Measurements from ENCODE around the gene CUTC.
A peak's percentile ranks its signal among the peaks of the same experiment; 100 is the strongest.
"Not testable (repeated sequence)": the region's sequence is repeated elsewhere in the genome, so short reads cannot be mapped to it uniquely, and the experiment has no call there.

The CUTC gene

GRCh38 chr10:99743841-99744240 is 11.8 kb downstream of the CUTC start:
- DNase-seq, result no peak

GRCh38 chr10:99746166-99746565 is 14.1 kb downstream of the CUTC start:
- not testable (repeated sequence) for DNase-seq

- DNase-seq, result no peak
Observed at GRCh38 chr10:99748823-99749451, 16.9 kb downstream of the CUTC start.

- DNase-seq, result no peak
Observed at GRCh38 chr10:99750641-99751040, 18.6 kb downstream of the CUTC start.

GRCh38 chr10:99754670-99755069 is 22.6 kb downstream of the CUTC start:
- no peak for DNase-seq

GRCh38 chr10:99756159-99756558 is 24.1 kb downstream of the CUTC start:
- DNase-seq, result no peak

- DNase-seq, result no peak
Observed at GRCh38 chr10:99758211-99758891, 26.3 kb downstream of the CUTC start.

GRCh38 chr10:99760321-99760720 is 28.3 kb downstream of the CUTC start:
- DNase-seq, result no peak

GRCh38 chr10:99761365-99761764 is 29.3 kb downstream of the CUTC start:
- DNase-seq, result no peak

GRCh38 chr10:99765672-99766301 is 33.8 kb downstream of the CUTC start:
- no peak for DNase-seq

- DNase-seq, result no peak
Observed at GRCh38 chr10:99766302-99766681, 34.3 kb downstream of the CUTC start.

- no peak for DNase-seq
Observed at GRCh38 chr10:99767901-99768300, 35.9 kb downstream of the CUTC start.

- no peak for DNase-seq
Observed at GRCh38 chr10:99768556-99768955, 36.5 kb downstream of the CUTC start.

GRCh38 chr10:99769706-99770105 is 37.7 kb downstream of the CUTC start:
- DNase-seq, result no peak

- DNase-seq, result no peak
Observed at GRCh38 chr10:99770408-99771045, 38.5 kb downstream of the CUTC start.

- no peak for DNase-seq
Observed at GRCh38 chr10:99775850-99776249, 43.8 kb downstream of the CUTC start.

- peak in 1 of 2 experiments; percentile 21 for DNase-seq
Observed at GRCh38 chr10:99777918-99778714, 46.1 kb downstream of the CUTC start.

GRCh38 chr10:99779335-99779734 is 47.3 kb downstream of the CUTC start:
- DNase-seq, result peak; percentile 86 to 91

GRCh38 chr10:99781734-99782429 is 49.8 kb downstream of the CUTC start:
- DNase-seq, result no peak

GRCh38 chr10:99782447-99783286 is 50.6 kb downstream of the CUTC start, which contains the start of gene ABCC2:
ABCC2 (plus strand) TSS chr10:99782640; CDS start chr10:99782845, 205 bp downstream.
- DNase-seq, result no peak
